Right kidney (tissue), 1 donor: ENCODE data around the gene HOMEZ.
"Not testable (repeated sequence)": the region's sequence is repeated elsewhere in the genome, so short reads cannot be mapped to it uniquely, and the experiment has no call there.

ENCODE experiments used
- DNase-seq: peaks from one replicate; pipeline ENCODE4 v3.0.0-alpha.2; 2016

Gene HOMEZ

DNA sequence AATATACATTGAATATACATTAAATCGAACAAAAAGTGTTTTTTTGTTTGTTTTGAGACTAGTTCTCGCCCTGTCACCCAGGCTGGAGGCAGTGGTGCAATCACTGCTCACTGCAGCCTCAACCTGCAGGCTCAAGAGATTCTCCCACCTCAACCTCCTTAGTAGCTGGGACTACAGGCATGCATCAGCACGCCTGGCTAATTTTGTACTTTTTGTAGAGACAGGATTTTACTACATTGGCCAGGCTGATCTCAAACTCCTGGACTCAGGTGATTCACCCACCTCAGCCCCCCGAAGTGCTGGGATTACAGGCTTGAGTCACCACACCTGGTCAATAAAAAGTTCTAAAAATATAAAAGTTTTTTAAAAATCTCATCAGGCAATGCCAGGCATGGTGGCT lies 58.4 kb downstream of the HOMEZ start:
- no peak for DNase-seq

DNA sequence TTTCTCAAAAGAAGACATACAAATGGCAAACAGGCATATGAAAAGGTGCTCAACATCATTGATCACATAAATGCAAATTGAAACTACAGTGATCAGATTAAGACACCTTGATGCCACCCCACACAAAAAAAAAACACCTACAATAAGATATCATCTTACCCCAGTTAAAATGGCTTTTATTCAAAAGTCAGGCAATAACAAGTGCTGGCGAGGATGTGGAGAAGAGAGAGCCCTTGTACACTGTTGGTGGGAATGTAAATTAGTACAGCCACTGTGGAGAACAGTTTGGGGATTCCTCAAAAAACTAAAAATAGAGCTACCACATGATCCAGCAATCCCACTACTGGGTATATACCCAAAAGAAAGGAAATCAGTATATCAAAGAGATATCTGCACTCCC lies 61.0 kb downstream of the HOMEZ start:
- not testable (repeated sequence) for DNase-seq
